Right cardiac atrium (tissue), 5 donors: ENCODE data around the gene MICAL2. TPM values are rescaled to one million over a fixed set of nuclear protein-coding genes. Genes with fewer than 3 reads are reported as not detected.
A peak's percentile ranks its signal among the peaks of the same experiment; 100 is the strongest.

Source experiments
- ATAC-seq, 2 donors: fragments of 200-7000 bp; cut with Tn5 transposase; one replicate each; pipeline versions ENCODE4 v1.8.0 to v1.9.1; 2020; ENCODE audit warnings: moderate library complexity in 2 of 2, mild to moderate bottlenecking in 1 of 2
- DNase-seq, 3 donors: peaks; one replicate each; pipeline ENCODE4 v3.0.0-alpha.2; 2020
- H3K27ac ChIP-seq: one replicate; pipeline ENCODE4 v1.5.1; 2013; ENCODE audit warnings: mild to moderate bottlenecking, low read length, control low read depth, moderate library complexity
- H3K27me3 ChIP-seq: one replicate; pipeline ENCODE4 v1.6.1; 2013; ENCODE audit not compliant: control insufficient read depth, insufficient read depth
- H3K4me1 ChIP-seq: one replicate; pipeline ENCODE4 v1.6.1; 2013; ENCODE audit warnings: low read length; ENCODE audit not compliant: control insufficient read depth, insufficient read depth
- H3K4me3 ChIP-seq: one replicate; pipeline ENCODE4 v1.5.1; 2013; ENCODE audit warnings: low read length, control low read depth
- H3K9me3 ChIP-seq: one replicate; pipeline ENCODE4 v1.6.1; 2013; ENCODE audit warnings: low read length; ENCODE audit not compliant: control insufficient read depth
- WGBS: extraction: QIAGEN DNeasy Blood & Tissue Kit; methylation state at CpG from one replicate; pipeline ENCODE4 v1.1.7; 2013; 5-methylcytosine and 5-hydroxymethylcytosine counted together
- intact Hi-C, 4 donors: fragments of 100-400 bp; cut with DNase I; formaldehyde crosslinking; loops; one replicate each; pipeline versions ENCODE4 v1.11.0 to v1.14.0; 2022 to 2023
- polyA plus RNA-seq: library from polyadenylated mRNA; stranded (reverse); fragments of 200-250 nt; gene quantifications from one replicate; pipeline ENCODE4 v1.2.3, GENCODE V29; 2013
- total RNA-seq, 4 donors: library from RNA; stranded (reverse); fragmentation: NEBNext Ultra II Directional; extraction: Animal tissue kit (Norgen Biotek cat#: 25700); gene quantifications; one replicate each; pipeline ENCODE4 v1.2.1, GENCODE V29; 2021
- donor health status: healthy with polysubstance abuse.
- donor health status: DM: no; HTN: yes; CAD: no.
- donor health status: DM: no; HTN: no; CAD: no.
- donor health status: DM: no; HTN: yes; CAD: no; lungs with severe emphysema.
- donor health status: DM: yes; HTN: yes; CAD: no.

MICAL2 gene
- total and polyA plus RNA-seq, 5 donors: 62.9 to 115 (median 92.3) TPM

- Histone ChIP-seq H3K4me3 (no peak overlapping the region), H3K4me1 (peaks cover 33% of the 10 kb centered on the region), H3K27me3 (no peaks in the 10 kb centered on the region), H3K27ac (peak overlapping the region; percentile 69), H3K9me3 (no peaks in the 10 kb centered on the region)
- WGBS: 70% methylated on average over 9 of the region's 9 CpGs
- intact Hi-C loops: no loop called here
- DNase-seq (no peak), ATAC-seq (peak in 1 of 2 donors; percentile 22)
Observed at GRCh38 chr11:12120031-12121008, 9.9 kb downstream of the MICAL2 start.

GRCh38 chr11:12121011-12121410 is 10.6 kb downstream of the MICAL2 start:
- intact Hi-C loops: no loop called here
- no peak for ATAC-seq
- H3K4me1 ChIP-seq: peaks cover 33% of the 10 kb centered on the region
- WGBS: 55% methylated on average over 5 of the region's 5 CpGs
- DNase-seq: no peak
- no peaks in the 10 kb centered on the region for H3K9me3 ChIP-seq
- peak overlapping the region; percentile 1 for H3K27ac ChIP-seq
- H3K4me3 ChIP-seq: no peak overlapping the region
- H3K27me3 ChIP-seq: no peaks in the 10 kb centered on the region

- Histone ChIP-seq H3K9me3 (no peaks in the 10 kb centered on the region), H3K27me3 (no peaks in the 10 kb centered on the region), H3K4me3 (no peak overlapping the region), H3K27ac (no peak overlapping the region), H3K4me1 (peaks cover 31% of the 10 kb centered on the region)
- intact Hi-C loops: no loop called here
- peak in 1 of 3 donors; percentile 9 for DNase-seq
- WGBS: 82% methylated on average over 5 of the region's 5 CpGs
- ATAC-seq: no peak
Observed at GRCh38 chr11:12121517-12121916, 11.1 kb downstream of the MICAL2 start.

- Histone ChIP-seq H3K4me3 (no peak overlapping the region), H3K9me3 (no peaks in the 10 kb centered on the region), H3K27ac (no peak overlapping the region), H3K4me1 (peaks cover 29% of the 10 kb centered on the region), H3K27me3 (no peaks in the 10 kb centered on the region)
- ATAC-seq: no peak
- WGBS: 87% methylated on average over 6 of the region's 6 CpGs
- intact Hi-C loops: no loop called here
- DNase-seq: no peak
Observed at GRCh38 chr11:12122083-12122482, 11.7 kb downstream of the MICAL2 start.

- H3K27ac ChIP-seq: no peak overlapping the region
- ATAC-seq: no peak
- no peaks in the 10 kb centered on the region for H3K9me3 ChIP-seq
- no peaks in the 10 kb centered on the region for H3K27me3 ChIP-seq
- 88% methylated on average over 4 of the region's 4 CpGs for WGBS
- H3K4me1 ChIP-seq: peaks cover 24% of the 10 kb centered on the region
- H3K4me3 ChIP-seq: no peak overlapping the region
- intact Hi-C loops: no loop called here
- no peak for DNase-seq
Observed at GRCh38 chr11:12123273-12123672, 12.9 kb downstream of the MICAL2 start.

- DNase-seq: no peak
- H3K27me3 ChIP-seq: no peaks in the 10 kb centered on the region
- no peaks in the 10 kb centered on the region for H3K9me3 ChIP-seq
- peak in 1 of 2 donors; percentile 14 for ATAC-seq
- 57% methylated on average over 3 of the region's 3 CpGs for WGBS
- intact Hi-C loops: no loop called here
- H3K4me1 ChIP-seq: peaks cover 23% of the 10 kb centered on the region
- H3K27ac ChIP-seq: no peak overlapping the region
- no peak overlapping the region for H3K4me3 ChIP-seq
Observed at GRCh38 chr11:12123799-12124198, 13.4 kb downstream of the MICAL2 start.

GRCh38 chr11:12124306-12124705 is 13.9 kb downstream of the MICAL2 start:
- WGBS: 69% methylated on average over 9 of the region's 9 CpGs
- DNase-seq: no peak
- ATAC-seq: no peak
- no peaks in the 10 kb centered on the region for H3K9me3 ChIP-seq
- peaks cover 21% of the 10 kb centered on the region for H3K4me1 ChIP-seq
- no peaks in the 10 kb centered on the region for H3K27me3 ChIP-seq
- H3K27ac ChIP-seq: no peak overlapping the region
- no peak overlapping the region for H3K4me3 ChIP-seq
- intact Hi-C loops: no loop called here

- Histone ChIP-seq H3K4me1 (peaks cover 14% of the 10 kb centered on the region), H3K4me3 (no peak overlapping the region), H3K9me3 (peaks cover 1% of the 10 kb centered on the region), H3K27ac (no peak overlapping the region), H3K27me3 (no peaks in the 10 kb centered on the region)
- WGBS: 72% methylated on average over 4 of the region's 4 CpGs
- intact Hi-C loops: no loop called here
- DNase-seq (no peak), ATAC-seq (no peak)
Observed at GRCh38 chr11:12125609-12126149, 15.3 kb downstream of the MICAL2 start.

GRCh38 chr11:12126344-12127019 is 16.1 kb downstream of the MICAL2 start:
- DNase-seq: no peak
- intact Hi-C loops: no loop called here
- Histone ChIP-seq H3K4me1 (peaks cover 12% of the 10 kb centered on the region), H3K27me3 (no peaks in the 10 kb centered on the region), H3K4me3 (no peak overlapping the region), H3K27ac (no peak overlapping the region), H3K9me3 (peaks cover 1% of the 10 kb centered on the region)
- 78% methylated on average over 4 of the region's 4 CpGs for WGBS
- no peak for ATAC-seq

- H3K4me1 ChIP-seq: peaks cover 16% of the 10 kb centered on the region
- ATAC-seq (no peak), DNase-seq (no peak)
- no peak overlapping the region for H3K4me3 ChIP-seq
- H3K9me3 ChIP-seq: peaks cover 1% of the 10 kb centered on the region
- 83% methylated on average over 4 of the region's 4 CpGs for WGBS
- intact Hi-C loops: no loop called here
- H3K27me3 ChIP-seq: no peaks in the 10 kb centered on the region
- H3K27ac ChIP-seq: no peak overlapping the region
Observed at GRCh38 chr11:12127206-12127898, 17.0 kb downstream of the MICAL2 start.
